ENCODE results near the gene DNER. TPM values are rescaled to one million over a fixed set of nuclear protein-coding genes. Genes with fewer than 3 reads are reported as not detected.

Gene DNER
- total RNA-seq, 2 donors from 2014 or later, result not detected

DNA sequence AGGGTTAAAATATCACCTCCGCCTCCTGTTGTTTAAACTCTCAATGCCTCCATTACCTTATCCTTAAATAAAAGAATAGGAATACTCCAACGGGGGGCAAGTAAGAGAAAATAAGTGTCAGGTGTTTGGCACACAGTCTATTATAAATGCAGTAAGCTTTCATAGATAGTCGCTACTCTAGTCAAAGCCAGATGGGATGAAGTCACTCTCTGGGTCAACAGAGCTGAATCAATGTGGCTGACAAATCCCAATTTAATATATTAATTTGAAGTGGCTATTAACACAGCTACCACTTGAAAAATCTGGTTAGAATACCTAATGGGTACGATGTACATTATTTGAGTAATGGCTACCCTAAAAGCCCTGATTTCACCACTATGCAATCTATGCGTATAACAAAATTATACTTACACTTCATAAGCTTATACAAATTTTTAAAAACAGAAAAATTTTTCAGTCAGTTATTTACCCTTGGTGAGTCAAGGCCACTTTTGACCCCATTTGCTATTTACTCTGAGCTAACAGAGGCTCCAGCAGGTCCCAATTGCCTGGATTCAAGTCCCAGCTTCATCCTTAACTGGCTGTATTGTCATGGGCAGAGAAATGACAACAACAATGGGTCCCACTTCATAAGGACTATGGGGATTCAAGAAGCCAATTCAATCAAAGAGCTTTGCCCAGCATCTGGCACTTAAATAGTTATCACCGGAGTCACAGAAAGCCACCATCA lies 275.8 kb downstream of the DNER start:
- H3K4me3 Mint-ChIP-seq, result no peak overlapping the region

DNA sequence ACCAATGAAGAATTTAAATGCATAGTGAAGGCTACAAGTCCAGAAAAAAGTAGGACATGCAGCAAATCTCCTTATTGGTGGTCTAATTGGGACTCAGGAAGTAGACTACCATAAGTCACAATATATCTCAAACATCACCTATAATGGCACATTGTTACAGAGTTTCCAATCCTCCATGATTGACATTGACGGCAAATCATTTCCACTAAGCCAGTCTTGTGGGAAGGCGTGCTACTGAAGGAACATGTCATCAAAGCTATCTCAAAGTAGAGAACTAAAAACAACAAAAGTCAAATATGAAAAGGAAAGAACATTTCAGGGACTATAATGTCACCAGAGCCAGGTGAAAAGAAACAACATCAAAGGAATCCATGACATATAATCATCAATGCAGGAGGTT lies 276.9 kb downstream of the DNER start:
- H3K36me3 Mint-ChIP-seq (ENCODE audit: insufficient read depth in 2 of 2), result no peaks in the 10 kb centered on the region
- no peak overlapping the region for H3K27ac Mint-ChIP-seq
- H3K9me3 Mint-ChIP-seq, result peaks cover 0 to 2% of the 10 kb centered on the region in 2 donors
- H3K4me1 Mint-ChIP-seq (ENCODE audit: low read depth), result no peaks in the 10 kb centered on the region
- H3K4me3 Mint-ChIP-seq, result no peak overlapping the region
- DNase-seq, result no peak
- no peak for ATAC-seq (replicated peaks in 1 of 2)
- H3K27me3 Mint-ChIP-seq (ENCODE audit: low read depth), result peaks cover 19% of the 10 kb centered on the region

More for the DNA sequence above, 275.8 kb downstream of the DNER start:
- peaks cover 0 to 2% of the 10 kb centered on the region in 2 donors for H3K9me3 Mint-ChIP-seq
- H3K27ac Mint-ChIP-seq, result no peak overlapping the region
- DNase-seq, result no peak
- H3K36me3 Mint-ChIP-seq (ENCODE audit: insufficient read depth in 2 of 2), result no peaks in the 10 kb centered on the region
- H3K4me1 Mint-ChIP-seq (ENCODE audit: low read depth), result no peaks in the 10 kb centered on the region
- peaks cover 19% of the 10 kb centered on the region for H3K27me3 Mint-ChIP-seq (ENCODE audit: low read depth)
- ATAC-seq (replicated peaks in 1 of 2), result no peak

DNA sequence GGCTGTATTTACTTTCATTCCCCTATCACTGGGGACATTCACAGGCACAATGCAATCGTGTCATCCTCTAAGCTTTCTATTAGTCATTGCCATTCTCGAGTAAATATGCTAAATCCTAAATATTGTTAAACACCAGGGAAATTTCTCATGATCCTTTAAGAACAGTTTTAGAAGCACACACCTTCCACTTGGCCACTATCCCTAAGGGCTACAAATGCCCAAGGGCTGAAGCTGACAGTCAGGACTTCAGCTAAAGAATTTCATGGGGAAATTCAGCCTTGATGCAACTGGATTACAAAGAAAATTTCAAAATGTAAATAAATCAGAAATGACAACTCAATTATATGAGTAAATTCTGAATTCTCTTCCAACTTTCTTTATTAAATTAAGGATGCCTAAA lies 280.2 kb downstream of the DNER start:
- Mint-ChIP-seq H3K4me3 (no peak overlapping the region), H3K27ac (no peak overlapping the region), H3K4me1 (ENCODE audit: low read depth) (no peaks in the 10 kb centered on the region), H3K36me3 (ENCODE audit: insufficient read depth in 2 of 2) (no peaks in the 10 kb centered on the region), H3K9me3 (no peaks in the 10 kb centered on the region), H3K27me3 (ENCODE audit: low read depth) (peaks cover 5% of the 10 kb centered on the region)
- no peak for DNase-seq
- ATAC-seq (replicated peaks in 1 of 2), result no peak

DNA sequence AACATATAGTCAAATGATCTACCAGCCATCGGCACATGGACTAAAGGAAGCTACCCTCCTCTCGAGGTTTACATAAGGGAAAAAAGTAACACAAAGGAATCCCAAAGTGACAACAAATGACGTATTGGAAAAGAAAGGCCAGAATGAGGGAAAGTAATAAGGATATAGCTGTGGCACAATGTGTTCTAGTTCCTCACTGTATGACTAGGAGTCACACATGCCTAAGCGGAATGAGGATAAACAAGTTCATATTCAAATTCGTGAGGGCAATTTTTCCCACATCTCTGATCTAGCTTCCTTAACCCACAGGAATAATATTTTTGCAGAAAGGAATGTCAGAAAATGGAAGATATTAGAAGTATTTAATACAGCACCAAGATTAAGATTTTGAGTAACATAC lies 281.0 kb downstream of the DNER start:
- H3K4me1 Mint-ChIP-seq (ENCODE audit: low read depth), result no peaks in the 10 kb centered on the region
- H3K9me3 Mint-ChIP-seq, result no peaks in the 10 kb centered on the region
- DNase-seq, result no peak
- no peak for ATAC-seq (replicated peaks in 1 of 2)
- H3K4me3 Mint-ChIP-seq, result no peak overlapping the region
- H3K27ac Mint-ChIP-seq, result no peak overlapping the region
- H3K27me3 Mint-ChIP-seq (ENCODE audit: low read depth), result peaks cover 5% of the 10 kb centered on the region
- H3K36me3 Mint-ChIP-seq (ENCODE audit: insufficient read depth in 2 of 2), result no peaks in the 10 kb centered on the region

DNA sequence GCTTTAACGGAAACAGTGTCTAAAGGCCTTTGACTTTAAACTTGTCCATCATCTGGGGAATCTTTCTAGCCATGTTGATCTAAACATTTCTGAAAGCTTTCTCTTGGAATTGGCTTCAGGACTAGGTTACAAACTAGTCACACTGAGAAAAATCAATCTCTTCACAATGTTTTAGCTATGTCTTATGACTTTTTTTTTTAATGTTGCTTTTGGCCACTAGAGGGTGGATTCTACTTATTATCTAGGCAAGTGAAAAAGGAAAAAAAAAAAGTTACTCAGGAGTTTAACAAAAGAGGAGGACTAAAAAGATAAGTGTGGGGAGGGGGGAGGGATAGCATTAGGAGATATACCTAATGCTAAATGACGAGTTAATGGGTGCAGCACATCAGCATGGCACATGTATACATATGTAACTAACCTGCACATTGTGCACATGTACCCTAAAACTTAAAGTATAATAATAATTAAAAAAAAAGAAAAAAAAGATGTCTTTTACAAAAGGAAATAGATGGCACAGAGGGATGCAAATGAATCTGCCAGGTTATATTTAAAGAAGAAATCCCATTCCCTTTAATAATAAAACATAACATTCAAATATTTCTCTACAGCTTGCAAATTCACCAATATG lies 282.9 kb downstream of the DNER start:
- H3K36me3 Mint-ChIP-seq (ENCODE audit: insufficient read depth in 2 of 2), result no peaks in the 10 kb centered on the region
- no peak for DNase-seq
- H3K4me1 Mint-ChIP-seq (ENCODE audit: low read depth), result no peaks in the 10 kb centered on the region
- H3K27ac Mint-ChIP-seq, result no peak overlapping the region
- peaks cover 12% of the 10 kb centered on the region for H3K27me3 Mint-ChIP-seq (ENCODE audit: low read depth)
- H3K4me3 Mint-ChIP-seq, result no peak overlapping the region
- ATAC-seq (replicated peaks in 1 of 2), result no peak
- H3K9me3 Mint-ChIP-seq, result no peaks in the 10 kb centered on the region

DNA sequence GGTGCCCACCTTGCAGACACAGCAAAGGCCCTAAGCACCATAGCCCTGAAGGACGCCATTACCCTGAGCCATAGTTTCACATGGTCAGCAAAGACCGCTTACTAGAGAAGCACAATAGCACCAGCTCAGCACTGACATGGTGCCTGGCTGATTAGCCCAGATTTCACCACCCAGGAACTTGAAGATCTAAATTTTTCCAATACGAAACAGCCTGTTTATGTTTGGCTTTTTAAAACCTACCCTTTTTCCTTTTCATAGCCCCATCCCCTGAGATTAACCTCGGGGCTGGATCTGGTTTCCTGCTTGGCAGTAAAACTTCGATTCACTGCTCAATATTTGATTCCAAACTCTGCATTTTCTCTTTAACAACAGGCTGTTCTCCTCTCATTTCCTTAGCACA lies 284.8 kb downstream of the DNER start:
- no peak overlapping the region for H3K27ac Mint-ChIP-seq
- no peaks in the 10 kb centered on the region for H3K4me1 Mint-ChIP-seq (ENCODE audit: low read depth)
- no peaks in the 10 kb centered on the region for H3K36me3 Mint-ChIP-seq (ENCODE audit: insufficient read depth in 2 of 2)
- peaks cover 7% of the 10 kb centered on the region for H3K27me3 Mint-ChIP-seq (ENCODE audit: low read depth)
- H3K4me3 Mint-ChIP-seq, result no peak overlapping the region
- ATAC-seq (replicated peaks in 1 of 2) (no peak), DNase-seq (no peak)
- no peaks in the 10 kb centered on the region for H3K9me3 Mint-ChIP-seq

DNA sequence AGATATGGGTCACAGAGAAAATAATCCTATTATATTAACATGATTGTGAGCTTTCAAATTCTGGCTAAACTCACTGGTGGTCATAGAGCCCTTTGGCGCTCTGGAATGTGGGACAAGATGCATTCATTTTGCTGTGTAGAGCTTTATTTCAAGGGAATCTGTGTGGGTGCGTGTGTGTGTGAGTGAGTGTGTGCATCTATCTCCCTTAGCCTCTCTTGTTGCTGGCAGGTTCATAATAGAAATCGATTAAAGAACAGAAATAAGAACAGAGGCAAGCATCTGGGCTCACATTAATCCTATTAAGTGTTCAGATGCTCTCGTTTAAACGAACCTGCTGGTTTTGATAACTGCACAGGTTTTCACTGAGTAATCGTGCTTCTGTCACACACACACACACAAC lies 287.9 kb downstream of the DNER start:
- no peaks in the 10 kb centered on the region for H3K4me1 Mint-ChIP-seq (ENCODE audit: low read depth)
- H3K27me3 Mint-ChIP-seq (ENCODE audit: low read depth), result peaks cover 7% of the 10 kb centered on the region
- no peak for ATAC-seq (replicated peaks in 1 of 2)
- H3K4me3 Mint-ChIP-seq, result no peak overlapping the region
- peaks cover 0 to 3% of the 10 kb centered on the region in 2 donors for H3K9me3 Mint-ChIP-seq
- DNase-seq, result no peak
- H3K27ac Mint-ChIP-seq, result no peak overlapping the region
- H3K36me3 Mint-ChIP-seq (ENCODE audit: insufficient read depth in 2 of 2), result no peaks in the 10 kb centered on the region

DNA sequence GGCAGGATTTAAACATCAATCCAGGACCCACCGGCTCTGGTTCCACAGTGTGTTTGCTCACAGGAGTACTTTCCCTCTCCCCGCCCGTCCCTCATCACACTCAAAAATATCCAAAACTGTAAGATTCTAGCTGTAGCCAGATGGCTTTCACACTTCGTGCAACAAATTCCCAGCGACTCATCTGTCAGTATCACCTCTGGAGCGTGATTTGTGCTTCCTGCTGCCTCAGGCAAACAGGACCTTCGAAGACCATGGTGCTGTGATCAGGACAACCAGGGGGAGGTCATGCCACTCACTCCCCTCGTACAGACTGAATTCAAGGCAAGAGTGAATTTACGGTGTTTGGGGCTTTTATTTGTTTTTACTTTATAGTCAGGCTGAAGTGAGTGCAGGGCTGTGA lies 288.8 kb downstream of the DNER start:
- peaks cover 0 to 3% of the 10 kb centered on the region in 2 donors for H3K9me3 Mint-ChIP-seq
- no peaks in the 10 kb centered on the region for H3K4me1 Mint-ChIP-seq (ENCODE audit: low read depth)
- ATAC-seq (replicated peaks in 1 of 2) (no peak), DNase-seq (no peak)
- H3K27me3 Mint-ChIP-seq (ENCODE audit: low read depth), result peaks cover 7% of the 10 kb centered on the region
- H3K36me3 Mint-ChIP-seq (ENCODE audit: insufficient read depth in 2 of 2), result no peaks in the 10 kb centered on the region
- no peak overlapping the region for H3K27ac Mint-ChIP-seq
- no peak overlapping the region for H3K4me3 Mint-ChIP-seq

DNA sequence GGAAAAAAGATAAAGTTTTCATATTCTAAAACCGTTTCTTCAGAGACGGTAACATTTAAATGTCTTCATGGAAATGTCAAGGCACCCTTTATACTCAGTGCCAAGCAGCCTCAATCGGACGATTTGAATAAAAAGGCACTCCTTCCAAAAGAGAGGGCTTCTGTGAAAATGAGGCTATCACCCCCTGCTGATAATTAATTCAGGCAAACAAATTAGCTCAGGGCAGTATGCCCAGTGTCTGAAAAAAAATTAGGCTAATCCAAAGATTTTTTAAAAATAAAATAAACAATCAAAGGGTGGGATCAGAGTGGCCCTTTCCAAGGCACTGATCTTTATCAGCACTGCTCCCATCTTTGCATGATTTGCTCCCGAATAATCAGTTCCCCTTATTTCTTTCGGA lies 292.3 kb downstream of the DNER start:
- no peak overlapping the region for H3K27ac Mint-ChIP-seq
- DNase-seq (no peak), ATAC-seq (replicated peaks in 1 of 2) (no peak)
- H3K9me3 Mint-ChIP-seq, result peaks cover 0 to 3% of the 10 kb centered on the region in 2 donors
- no peaks in the 10 kb centered on the region for H3K4me1 Mint-ChIP-seq (ENCODE audit: low read depth)
- no peak overlapping the region for H3K4me3 Mint-ChIP-seq
- no peaks in the 10 kb centered on the region for H3K27me3 Mint-ChIP-seq (ENCODE audit: low read depth)
- H3K36me3 Mint-ChIP-seq (ENCODE audit: insufficient read depth in 2 of 2), result no peaks in the 10 kb centered on the region

DNA sequence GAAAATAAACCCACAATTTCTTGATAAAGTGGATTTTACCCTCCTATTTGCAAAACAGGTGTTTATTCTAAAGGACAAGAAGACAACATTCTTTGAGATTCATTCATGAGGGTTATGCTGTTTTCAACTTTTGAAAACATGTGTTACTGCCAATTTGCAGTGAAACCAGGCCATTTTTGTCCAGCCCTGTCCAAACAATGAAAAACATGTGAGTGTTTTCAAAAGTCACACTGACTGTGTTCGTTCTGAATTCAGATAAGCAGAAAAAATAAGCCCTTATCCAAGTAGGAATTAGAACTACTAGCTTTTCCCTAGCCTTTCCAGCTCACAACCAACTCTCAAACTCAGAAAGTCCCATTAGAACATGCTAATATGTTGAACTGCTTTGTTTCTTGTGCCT lies 295.2 kb downstream of the DNER start:
- H3K4me1 Mint-ChIP-seq (ENCODE audit: low read depth), result no peaks in the 10 kb centered on the region
- DNase-seq, result no peak
- peaks cover 0 to 3% of the 10 kb centered on the region in 2 donors for H3K9me3 Mint-ChIP-seq
- ATAC-seq (replicated peaks in 1 of 2), result no peak
- no peaks in the 10 kb centered on the region for H3K36me3 Mint-ChIP-seq (ENCODE audit: insufficient read depth in 2 of 2)
- H3K27me3 Mint-ChIP-seq (ENCODE audit: low read depth), result no peaks in the 10 kb centered on the region
- no peak overlapping the region for H3K4me3 Mint-ChIP-seq
- H3K27ac Mint-ChIP-seq, result no peak overlapping the region

DNA sequence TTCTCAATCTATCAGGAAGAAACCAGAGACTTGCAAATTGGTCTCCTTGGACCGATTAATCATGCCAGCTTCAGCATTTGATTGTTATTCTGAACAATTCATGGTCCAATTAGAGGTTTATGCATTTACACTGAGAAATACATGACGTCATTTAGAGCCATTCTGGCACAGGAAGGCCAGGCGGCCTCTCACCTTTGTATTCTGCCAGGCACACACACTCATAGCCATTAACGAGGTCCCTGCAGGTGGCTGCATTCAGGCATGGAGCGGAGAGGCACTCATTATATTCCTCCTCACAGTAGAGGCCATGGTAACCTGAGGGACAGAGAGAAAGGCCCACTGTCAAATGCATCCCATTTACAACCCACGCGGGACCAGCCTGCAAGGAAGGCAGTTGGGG lies 296.4 kb downstream of the DNER start:
- Mint-ChIP-seq H3K4me1 (ENCODE audit: low read depth) (no peaks in the 10 kb centered on the region), H3K27me3 (ENCODE audit: low read depth) (no peaks in the 10 kb centered on the region), H3K36me3 (ENCODE audit: insufficient read depth in 2 of 2) (no peaks in the 10 kb centered on the region), H3K9me3 (peaks cover 0 to 3% of the 10 kb centered on the region in 2 donors), H3K4me3 (no peak overlapping the region), H3K27ac (no peak overlapping the region)
- DNase-seq (no peak), ATAC-seq (replicated peaks in 1 of 2) (no peak)

DNA sequence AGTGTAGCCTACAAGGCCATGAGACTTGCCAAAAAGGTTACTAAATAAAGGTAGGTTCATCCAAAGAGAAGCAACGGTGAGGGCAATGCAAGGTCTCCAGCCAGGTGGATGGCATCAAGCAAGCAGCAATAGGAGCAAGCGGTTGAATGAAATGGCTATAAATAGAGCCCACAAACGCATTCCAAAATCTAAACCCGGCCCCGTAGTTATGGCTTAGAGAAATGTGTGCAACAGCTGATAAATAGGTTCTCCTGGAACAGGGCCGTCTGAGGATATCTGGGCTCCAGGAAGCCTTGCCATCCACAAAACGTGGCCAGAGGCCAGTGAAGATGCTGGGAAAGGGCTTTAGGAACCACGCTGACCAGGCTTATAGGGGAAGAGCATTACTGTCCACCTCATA lies 297.2 kb downstream of the DNER start:
- Mint-ChIP-seq H3K36me3 (ENCODE audit: insufficient read depth in 2 of 2) (no peaks in the 10 kb centered on the region), H3K4me3 (no peak overlapping the region), H3K9me3 (no peaks in the 10 kb centered on the region), H3K27ac (no peak overlapping the region), H3K27me3 (ENCODE audit: low read depth) (no peaks in the 10 kb centered on the region), H3K4me1 (ENCODE audit: low read depth) (no peaks in the 10 kb centered on the region)
- ATAC-seq (replicated peaks in 1 of 2), result no peak
- no peak for DNase-seq

DNA sequence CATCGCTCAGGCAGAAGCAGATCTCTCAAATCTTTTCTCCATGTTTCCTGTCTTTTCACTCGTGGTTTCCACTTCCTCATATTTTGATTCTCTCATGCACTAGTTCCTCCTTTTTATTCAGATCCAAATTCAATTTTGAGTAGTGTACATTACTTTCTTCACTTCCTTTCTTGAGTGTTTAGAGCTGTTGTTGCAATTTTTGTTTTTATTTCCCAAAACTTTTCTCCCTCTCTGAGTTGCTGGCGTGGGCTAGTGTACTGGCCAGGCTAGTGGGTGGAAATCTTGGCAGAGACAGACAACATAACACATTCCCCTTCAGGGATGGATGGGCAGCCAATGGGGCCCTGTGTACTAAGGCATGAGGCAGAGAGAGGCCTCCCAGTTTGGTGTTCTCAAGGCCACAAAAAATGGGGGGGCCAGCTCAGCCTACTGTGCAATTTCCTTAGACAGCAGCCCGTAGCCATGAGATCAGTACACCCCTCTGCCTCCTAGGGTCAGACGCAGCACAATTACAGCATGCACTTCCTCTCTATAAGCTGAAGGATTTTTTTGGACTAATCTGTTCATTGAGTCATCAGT lies 298.1 kb downstream of the DNER start:
- Mint-ChIP-seq H3K27ac (no peak overlapping the region), H3K4me1 (ENCODE audit: low read depth) (no peaks in the 10 kb centered on the region), H3K27me3 (ENCODE audit: low read depth) (no peaks in the 10 kb centered on the region), H3K36me3 (ENCODE audit: insufficient read depth in 2 of 2) (no peaks in the 10 kb centered on the region), H3K9me3 (no peaks in the 10 kb centered on the region), H3K4me3 (no peak overlapping the region)
- ATAC-seq (replicated peaks in 1 of 2) (no peak), DNase-seq (no peak)

Measured in activated T-cell treated with anti-CD3 and anti-CD28 coated beads, Interleukin-2, amount 50 U/mL, for 72 hours (primary cell).